Mucosa of descending colon (tissue), 3 donors: Measurements from ENCODE around the gene IRF7. TPM values are rescaled to one million over a fixed set of nuclear protein-coding genes. Genes with fewer than 3 reads are reported as not detected.
A peak's percentile ranks its signal among the peaks of the same experiment; 100 is the strongest.

Experiments
- ATAC-seq: fragments of 200-7000 bp; cut with Tn5 transposase; one replicate; pipeline ENCODE4 v1.9.1; 2020; ENCODE audit warnings: mild to moderate bottlenecking, moderate library complexity
- DNase-seq, 3 donors: peaks; one replicate each; pipeline ENCODE4 v3.0.0-alpha.2; 2020
- H3K36me3 ChIP-seq: fragments of 200-600 bp; one replicate; pipeline ENCODE4 v1.8.0; 2021; ENCODE audit warnings: low read depth, mild to moderate bottlenecking
- H3K4me1 ChIP-seq: fragments of 200-600 bp; one replicate; pipeline ENCODE4 v1.8.0; 2021; ENCODE audit warnings: low read depth, mild to moderate bottlenecking
- H3K4me3 ChIP-seq: fragments of 200-600 bp; one replicate; pipeline ENCODE4 v1.8.0; 2021; ENCODE audit warnings: mild to moderate bottlenecking
- H3K9me3 ChIP-seq: fragments of 200-600 bp; one replicate; pipeline ENCODE4 v1.8.0; 2021; ENCODE audit warnings: mild to moderate bottlenecking
- CTCF ChIP-seq: fragments of 200-600 bp; IDR thresholded peaks from one replicate; pipeline ENCODE4 v1.8.0; 2022; ENCODE audit warnings: antibody characterized with exemption, mild to moderate bottlenecking
- intact Hi-C, 2 donors: fragments of 100-400 bp; cut with DNase I in 1 of 2; cut with micrococcal nuclease in 1 of 2; formaldehyde crosslinking; loops; one replicate each; pipeline versions ENCODE4 v1.11.0 to v1.11.1; 2022; cut with DNase I, micrococcal nuclease
- total RNA-seq, 3 donors: library from RNA; stranded (reverse); fragmentation: NEBNext Ultra II Directional in 2 of 3; extraction: Animal tissue kit (Norgen Biotek cat#: 25700) in 2 of 3; gene quantifications; one replicate each; pipeline versions ENCODE4 v1.2.1 to v1.2.4, GENCODE V29; 2021 to 2023
- donor health status: DM: no; HTN: no; CAD: no; lungs with moderate emphysema.
- donor health status: DM: no; HTN: no; CAD: no.
- donor health status: DM: no; HTN: yes; CAD: no.

Gene IRF7
- total RNA-seq, 3 donors from 2014 or later: 26.9 to 36.1 (median 27.8) TPM

GRCh38 chr11:611001-611996 lies 4.5 kb downstream of the IRF7 start:
- Histone ChIP-seq H3K9me3 (no peaks in the 10 kb centered on the region), H3K4me1 (peaks cover 29% of the 10 kb centered on the region), H3K36me3 (peaks cover 9% of the 10 kb centered on the region), H3K4me3 (no peak overlapping the region)
- ATAC-seq (no peak), DNase-seq (peak in 2 of 3 donors; percentile 38 to 63)
- intact Hi-C loops: no loop called here
- TF ChIP-seq CTCF: no peak

GRCh38 chr11:610146-610801 lies 5.5 kb downstream of the IRF7 start:
- intact Hi-C loops: no loop called here
- Histone ChIP-seq H3K36me3 (peaks cover 18% of the 10 kb centered on the region), H3K9me3 (no peaks in the 10 kb centered on the region), H3K4me1 (peaks cover 29% of the 10 kb centered on the region), H3K4me3 (no peak overlapping the region)
- peak in 2 of 3 donors; percentile 24 to 45 for DNase-seq
- no peak for TF ChIP-seq CTCF
- ATAC-seq: no peak

DNA sequence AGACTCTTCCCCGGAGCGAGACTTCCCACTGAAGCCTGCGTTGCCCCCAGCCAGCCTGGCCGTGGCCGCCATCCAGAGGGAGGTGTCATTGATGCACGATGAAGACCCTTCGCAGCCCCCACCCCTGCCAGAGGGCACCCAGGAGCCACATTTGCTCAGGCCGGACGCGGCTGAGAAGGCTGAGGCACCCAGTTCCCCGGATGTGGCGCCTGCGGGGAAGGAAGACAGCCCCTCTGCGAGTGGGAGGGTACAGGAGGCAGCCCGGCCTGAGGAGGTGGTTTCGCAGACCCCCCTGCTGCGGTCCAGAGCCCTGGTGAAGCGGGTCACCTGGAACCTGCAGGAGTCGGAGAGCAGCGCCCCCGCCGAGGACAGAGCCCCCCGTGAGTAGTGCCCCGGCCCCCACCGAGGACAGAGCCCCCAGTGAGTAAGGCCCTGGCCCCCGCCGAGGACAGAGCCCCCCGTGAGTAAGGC lies 6.4 kb downstream of the IRF7 start:
- Histone ChIP-seq H3K36me3 (peaks cover 23% of the 10 kb centered on the region), H3K4me1 (peaks cover 20% of the 10 kb centered on the region), H3K4me3 (no peak overlapping the region), H3K9me3 (no peaks in the 10 kb centered on the region)
- ATAC-seq (no peak), DNase-seq (peak in 2 of 3 donors; percentile 23 to 49)
- TF ChIP-seq CTCF: no peak
- intact Hi-C loops: no loop called here

- no peak for ATAC-seq
- peak in 2 of 3 donors; percentile 24 to 46 for DNase-seq
- Histone ChIP-seq H3K4me3 (no peak overlapping the region), H3K4me1 (peaks cover 14% of the 10 kb centered on the region), H3K9me3 (no peaks in the 10 kb centered on the region), H3K36me3 (peaks cover 23% of the 10 kb centered on the region)
- TF ChIP-seq CTCF: no peak
- intact Hi-C loops: no loop called here
Measured at GRCh38 chr11:608791-609251, 6.9 kb downstream of the IRF7 start.

DNA sequence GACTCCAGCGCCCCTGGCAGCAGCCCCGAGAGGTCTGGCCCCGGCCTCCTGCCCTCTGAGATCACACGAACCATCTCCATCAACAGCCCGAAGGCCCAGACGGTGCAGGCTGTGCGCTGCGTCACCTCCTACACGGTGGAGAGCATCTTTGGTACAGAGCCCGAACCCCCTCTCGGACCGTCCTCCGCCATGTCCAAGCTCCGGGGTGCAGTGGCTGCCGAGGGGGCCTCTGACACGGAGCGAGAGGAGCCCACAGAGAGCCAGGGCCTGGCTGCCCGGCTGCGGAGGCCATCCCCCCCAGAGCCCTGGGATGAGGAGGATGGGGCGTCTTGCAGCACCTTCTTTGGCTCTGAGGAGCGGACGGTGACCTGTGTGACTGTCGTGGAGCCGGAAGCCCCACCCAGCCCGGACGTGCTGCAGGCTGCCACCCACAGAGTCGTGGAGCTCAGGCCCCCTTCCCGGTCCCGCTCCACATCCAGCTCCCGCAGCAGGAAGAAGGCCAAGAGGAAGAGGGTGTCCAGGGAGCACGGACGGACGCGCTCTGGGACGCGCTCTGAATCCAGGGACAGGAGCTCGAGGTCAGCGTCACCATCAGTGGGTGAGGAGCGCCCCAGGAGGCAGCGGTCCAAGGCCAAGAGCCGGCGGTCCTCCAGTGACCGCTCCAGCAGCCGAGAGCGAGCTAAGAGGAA lies 7.6 kb downstream of the IRF7 start:
- Histone ChIP-seq H3K9me3 (no peaks in the 10 kb centered on the region), H3K4me3 (no peak overlapping the region), H3K4me1 (peaks cover 9% of the 10 kb centered on the region), H3K36me3 (peaks cover 23% of the 10 kb centered on the region)
- TF ChIP-seq CTCF: no peak
- intact Hi-C loops: no loop called here
- ATAC-seq: no peak
- DNase-seq: peak in 2 of 3 donors; percentile 26 to 47
